B cell (primary cell): ENCODE measurements around the gene RNF44.

ENCODE experiments used
- CTCF ChIP-seq: fragments of 200-600 bp; IDR thresholded peaks from one replicate; pipeline ENCODE4 v1.8.0; 2022; ENCODE audit warnings: antibody characterized with exemption, mild to moderate bottlenecking
- EZH2 ChIP-seq: IDR thresholded peaks from 2 replicates; pipeline ENCODE4 v1.6.1; 2012; ENCODE audit warnings: borderline replicate concordance, low read depth, mild to moderate bottlenecking, moderate library complexity, low read length; ENCODE audit not compliant: insufficient read depth, poor library complexity, severe bottlenecking

GRCh38 chr5:176521699-176522263 is 15.4 kb downstream of the RNF44 start:
- TF ChIP-seq CTCF (no peak), EZH2 (no peak)
